NCI-H2029 treated with DMSO at 0.1 percent for 48 hours (cell line): Measurements from ENCODE around the gene ANGPTL2.

Experiments used
- DNase-seq: peaks from one replicate; lab custom pipeline; 2025; lab: John Stamatoyannopoulos, UW

The ANGPTL2 gene

GRCh38 chr9:127136081-127136879 is 13.8 kb upstream of the ANGPTL2 start:
- no peak for DNase-seq

- DNase-seq, result no peak
Measured at GRCh38 chr9:127135056-127135745, 12.8 kb upstream of the ANGPTL2 start.

GRCh38 chr9:127133739-127134167 is 11.3 kb upstream of the ANGPTL2 start:
- DNase-seq, result no peak

GRCh38 chr9:127132921-127133647 is 10.6 kb upstream of the ANGPTL2 start:
- DNase-seq, result peak; percentile 47

GRCh38 chr9:127132375-127132774 is 9.9 kb upstream of the ANGPTL2 start:
- DNase-seq, result no peak

GRCh38 chr9:127131871-127132270 is 9.4 kb upstream of the ANGPTL2 start:
- no peak for DNase-seq

- DNase-seq, result no peak
Measured at GRCh38 chr9:127130661-127131538, 8.5 kb upstream of the ANGPTL2 start.

GRCh38 chr9:127130235-127130634 is 7.8 kb upstream of the ANGPTL2 start:
- DNase-seq, result no peak

GRCh38 chr9:127129718-127130085 is 7.3 kb upstream of the ANGPTL2 start:
- DNase-seq, result no peak

GRCh38 chr9:127129073-127129717 is 6.8 kb upstream of the ANGPTL2 start:
- no peak for DNase-seq

- DNase-seq, result peak; percentile 52
Measured at GRCh38 chr9:127128341-127129072, 6.1 kb upstream of the ANGPTL2 start.

GRCh38 chr9:127126971-127127370 is 4.5 kb upstream of the ANGPTL2 start:
- no peak for DNase-seq

- DNase-seq, result no peak
Measured at GRCh38 chr9:127124792-127125191, 2.4 kb upstream of the ANGPTL2 start.

- DNase-seq, result no peak
Measured at GRCh38 chr9:127124111-127124531, 1.7 kb upstream of the ANGPTL2 start.

- DNase-seq, result peak; percentile 28
Measured at GRCh38 chr9:127123064-127123890, 842 bp upstream of the ANGPTL2 start.

- DNase-seq, result no peak
Measured at GRCh38 chr9:127121628-127122175, 733 bp downstream of the ANGPTL2 start.

- DNase-seq, result no peak
Measured at GRCh38 chr9:127119320-127119709, 3.1 kb downstream of the ANGPTL2 start.

GRCh38 chr9:127118597-127119319 is 3.7 kb downstream of the ANGPTL2 start:
- no peak for DNase-seq

GRCh38 chr9:127117801-127118200 is 4.6 kb downstream of the ANGPTL2 start:
- DNase-seq, result no peak
